SU-DHL-6 (cell line): Measurements from ENCODE around the gene PIK3R6.

ENCODE experiments used
- H2AFZ ChIP-seq: fragments of 200-600 bp; sonication (generic); 2 replicates; pipeline ENCODE4 v1.6.1; 2014; ENCODE audit warnings: low read depth, mild to moderate bottlenecking, moderate library complexity, mixed read lengths, antibody characterized with exemption, low read length; ENCODE audit not compliant: severe bottlenecking
- H3F3A ChIP-seq: fragments of 200-600 bp; shearing (Covaris generic); 2 replicates; pipeline ENCODE4 v1.6.0; 2016; ENCODE audit warnings: antibody characterized with exemption, mild to moderate bottlenecking; ENCODE audit not compliant: insufficient read depth
- H3K27ac ChIP-seq: fragments of 200-600 bp; sonication (generic); 2 replicates; pipeline ENCODE4 v1.5.1; 2016; ENCODE audit warnings: low read depth, mild to moderate bottlenecking, low read length, moderate library complexity, mixed read lengths
- H3K27me3 ChIP-seq: fragments of 200-600 bp; sonication (generic), shearing (Covaris generic); 2 replicates; pipeline ENCODE4 v1.6.0; 2014; ENCODE audit warnings: mild to moderate bottlenecking, low read length
- H3K36me3 ChIP-seq: fragments of 200-600 bp; sonication (generic); 2 replicates; pipeline ENCODE4 v1.6.1; 2014; ENCODE audit warnings: mild to moderate bottlenecking, low read length, mixed read lengths
- H3K4me2 ChIP-seq: fragments of 300-600, 200-600 bp; shearing (Covaris generic), sonication (generic); 2 replicates; pipeline ENCODE4 v1.6.0; 2014; ENCODE audit warnings: low read length, low read depth, mild to moderate bottlenecking; ENCODE audit not compliant: poor library complexity, severe bottlenecking
- H3K4me3 ChIP-seq: fragments of 200-600 bp; sonication (generic); 2 replicates; pipeline ENCODE4 v1.5.1; 2014; ENCODE audit warnings: antibody characterized with exemption, low read length, mild to moderate bottlenecking, mixed read lengths; ENCODE audit not compliant: insufficient read depth, poor library complexity, severe bottlenecking
- H3K79me2 ChIP-seq: fragments of 200-600 bp; sonication (generic); 2 replicates; pipeline ENCODE4 v1.6.1; 2014; ENCODE audit warnings: mild to moderate bottlenecking, low read length, moderate library complexity; ENCODE audit not compliant: insufficient read depth
- H3K9ac ChIP-seq: fragments of 200-600 bp; sonication (generic); 2 replicates; pipeline ENCODE4 v1.7.0; 2014; ENCODE audit warnings: mild to moderate bottlenecking, low read length
- H3K9me2 ChIP-seq: fragments of 200-600 bp; sonication (generic); replicated peaks from 2 replicates; pipeline ENCODE4 v1.6.1; 2014; ENCODE audit warnings: low read length; ENCODE audit not compliant: insufficient read depth
- H3K9me3 ChIP-seq: fragments of 200-600 bp; sonication (generic); 2 replicates; pipeline ENCODE4 v1.6.1; 2014; ENCODE audit warnings: low read length, mixed read lengths; ENCODE audit not compliant: insufficient read depth
- H4K20me1 ChIP-seq: fragments of 200-600 bp; sonication (generic); 2 replicates; pipeline ENCODE4 v1.6.1; 2014; ENCODE audit warnings: low read depth, mild to moderate bottlenecking, antibody characterized with exemption, low read length, moderate library complexity, mixed read lengths
- CTCF ChIP-seq: fragments of 200-600 bp; sonication (generic); IDR thresholded peaks from one replicate; pipeline ENCODE4 v1.5.1; 2017; ENCODE audit warnings: antibody characterized with exemption, mild to moderate bottlenecking, low read length, moderate library complexity; ENCODE audit not compliant: insufficient read depth, poor library complexity, severe bottlenecking
- EZH2phosphoT487 ChIP-seq: fragments of 200-600 bp; sonication (generic), shearing (Covaris generic); conservative IDR thresholded peaks from 2 replicates; pipeline ENCODE4 v1.6.1; 2018; ENCODE audit warnings: mild to moderate bottlenecking, antibody characterized with exemption, low read length, moderate library complexity, mixed read lengths

Gene PIK3R6

DNA sequence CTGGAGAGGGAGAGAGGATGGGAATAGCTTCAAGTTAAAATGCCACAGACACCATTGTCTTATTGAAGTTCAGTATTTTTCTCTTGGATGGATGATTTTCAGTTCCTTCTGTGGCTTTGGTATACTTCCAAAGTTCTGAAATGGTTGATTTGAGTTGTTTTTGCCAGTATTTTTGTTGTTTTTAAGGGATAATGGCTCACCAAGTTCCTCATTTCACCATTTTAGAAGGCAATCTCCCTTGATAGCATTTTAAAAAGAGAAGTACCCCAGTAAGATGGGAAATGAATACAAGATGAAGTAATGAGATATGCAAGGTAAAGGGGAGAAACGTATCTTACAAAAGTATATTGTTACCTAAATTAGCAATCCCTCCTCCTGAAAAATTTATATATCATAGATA lies 90.6 kb downstream of the PIK3R6 start:
- Histone ChIP-seq H2AFZ (no peak overlapping the region), H3K9ac (no peak overlapping the region), H3K36me3 (no peaks in the 10 kb centered on the region), H3K27me3 (no peaks in the 10 kb centered on the region), H3F3A (no peaks in the 10 kb centered on the region), H3K79me2 (no peaks in the 10 kb centered on the region), H3K27ac (no peak overlapping the region), H4K20me1 (no peaks in the 10 kb centered on the region), H3K9me2 (no peaks in the 10 kb centered on the region), H3K9me3 (no peaks in the 10 kb centered on the region), H3K4me3 (no peak overlapping the region), H3K4me2 (no peak overlapping the region)
- TF ChIP-seq EZH2phosphoT487 (no peak), CTCF (no peak)

DNA sequence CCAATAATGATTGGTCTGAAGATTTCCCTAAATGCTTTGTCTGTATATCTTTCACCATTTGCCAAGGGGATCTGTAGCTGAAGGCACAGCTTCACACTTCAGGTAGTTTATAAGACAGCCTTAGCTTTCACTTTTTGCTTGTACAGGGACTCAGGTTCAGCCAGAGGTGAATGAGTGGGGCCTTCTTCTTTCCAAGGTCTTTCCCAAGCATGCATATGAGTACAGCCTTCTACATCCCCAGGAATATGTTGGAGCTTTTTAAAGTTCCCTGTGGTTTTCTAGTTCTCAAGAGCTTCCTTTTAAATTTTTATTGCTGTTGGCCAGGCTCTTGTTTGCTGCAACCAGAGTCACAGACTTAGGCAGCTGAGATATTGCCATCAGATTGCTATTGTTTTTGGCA lies 91.2 kb downstream of the PIK3R6 start:
- H3K9ac ChIP-seq: no peak overlapping the region
- no peak overlapping the region for H3K4me2 ChIP-seq
- H4K20me1 ChIP-seq: no peaks in the 10 kb centered on the region
- no peaks in the 10 kb centered on the region for H3F3A ChIP-seq
- no peak for TF ChIP-seq EZH2phosphoT487
- no peaks in the 10 kb centered on the region for H3K9me3 ChIP-seq
- H3K27ac ChIP-seq: no peak overlapping the region
- H3K36me3 ChIP-seq: no peaks in the 10 kb centered on the region
- H3K79me2 ChIP-seq: no peaks in the 10 kb centered on the region
- no peak overlapping the region for H3K4me3 ChIP-seq
- no peak overlapping the region for H2AFZ ChIP-seq
- H3K27me3 ChIP-seq: no peaks in the 10 kb centered on the region
- H3K9me2 ChIP-seq: no peaks in the 10 kb centered on the region

DNA sequence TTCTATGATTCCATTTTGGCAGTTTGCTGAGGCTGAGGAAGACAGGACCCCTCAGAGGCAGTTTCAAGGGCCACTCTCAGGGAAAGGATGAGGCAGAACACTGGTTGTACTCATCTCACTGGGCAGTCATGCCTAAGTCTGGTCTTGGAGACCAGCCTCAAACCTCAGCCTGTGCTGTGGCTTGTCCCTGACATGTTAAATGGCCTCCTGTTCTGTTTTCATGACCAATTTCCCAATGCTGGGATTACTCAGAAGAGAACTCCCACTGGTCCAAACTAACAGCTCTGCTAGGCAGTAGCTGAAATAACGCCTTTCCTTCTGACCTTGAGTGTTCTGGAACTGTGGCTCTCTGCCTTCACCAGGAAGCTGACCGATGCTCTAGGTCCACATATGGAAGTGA lies 100.7 kb downstream of the PIK3R6 start:
- H3K36me3 ChIP-seq: no peaks in the 10 kb centered on the region
- H3K9me3 ChIP-seq: no peaks in the 10 kb centered on the region
- H3K27me3 ChIP-seq: no peaks in the 10 kb centered on the region
- TF ChIP-seq CTCF (no peak), EZH2phosphoT487 (no peak)
- H3K27ac ChIP-seq: no peak overlapping the region
- no peaks in the 10 kb centered on the region for H3K9me2 ChIP-seq
- H3K4me2 ChIP-seq: no peak overlapping the region
- H4K20me1 ChIP-seq: no peaks in the 10 kb centered on the region
- H2AFZ ChIP-seq: no peak overlapping the region
- H3F3A ChIP-seq: no peaks in the 10 kb centered on the region
- no peak overlapping the region for H3K9ac ChIP-seq
- H3K79me2 ChIP-seq: no peaks in the 10 kb centered on the region
- no peak overlapping the region for H3K4me3 ChIP-seq

GRCh38 chr17:8762012-8762411 lies 105.5 kb downstream of the PIK3R6 start:
- no peak overlapping the region for H3K4me3 ChIP-seq
- no peaks in the 10 kb centered on the region for H3K36me3 ChIP-seq
- H3K79me2 ChIP-seq: no peaks in the 10 kb centered on the region
- no peak for TF ChIP-seq EZH2phosphoT487
- H3K9ac ChIP-seq: no peak overlapping the region
- H3K27ac ChIP-seq: no peak overlapping the region
- H3K4me2 ChIP-seq: no peak overlapping the region
- no peaks in the 10 kb centered on the region for H3K27me3 ChIP-seq
- no peaks in the 10 kb centered on the region for H4K20me1 ChIP-seq
- H3F3A ChIP-seq: no peaks in the 10 kb centered on the region
- no peak overlapping the region for H2AFZ ChIP-seq
- no peaks in the 10 kb centered on the region for H3K9me2 ChIP-seq
- H3K9me3 ChIP-seq: no peaks in the 10 kb centered on the region
